GM21786 (cell line): ENCODE results near the gene ARHGAP22.
"Not testable (repeated sequence)": the region's sequence is repeated elsewhere in the genome, so short reads cannot be mapped to it uniquely, and the experiment has no call there.

Source experiments
- ATAC-seq: cut with Tn5 transposase; IDR thresholded peaks from one replicate; pipeline ENCODE4 v1.9.1; 2021; ENCODE audit not compliant: unreplicated experiment

ARHGAP22 gene

GRCh38 chr10:48442090-48442808, 162.6 kb downstream of the ARHGAP22 start:
- ATAC-seq = no peak

GRCh38 chr10:48440771-48441170, 164.1 kb downstream of the ARHGAP22 start:
- no peak for ATAC-seq

GRCh38 chr10:48439581-48440041, 165.3 kb downstream of the ARHGAP22 start:
- ATAC-seq = no peak

GRCh38 chr10:48439031-48439430, 165.8 kb downstream of the ARHGAP22 start:
- no peak for ATAC-seq

GRCh38 chr10:48437546-48437945, 167.3 kb downstream of the ARHGAP22 start:
- ATAC-seq = no peak

- no peak for ATAC-seq
Measured at GRCh38 chr10:48431871-48432270, 173.0 kb downstream of the ARHGAP22 start.

DNA sequence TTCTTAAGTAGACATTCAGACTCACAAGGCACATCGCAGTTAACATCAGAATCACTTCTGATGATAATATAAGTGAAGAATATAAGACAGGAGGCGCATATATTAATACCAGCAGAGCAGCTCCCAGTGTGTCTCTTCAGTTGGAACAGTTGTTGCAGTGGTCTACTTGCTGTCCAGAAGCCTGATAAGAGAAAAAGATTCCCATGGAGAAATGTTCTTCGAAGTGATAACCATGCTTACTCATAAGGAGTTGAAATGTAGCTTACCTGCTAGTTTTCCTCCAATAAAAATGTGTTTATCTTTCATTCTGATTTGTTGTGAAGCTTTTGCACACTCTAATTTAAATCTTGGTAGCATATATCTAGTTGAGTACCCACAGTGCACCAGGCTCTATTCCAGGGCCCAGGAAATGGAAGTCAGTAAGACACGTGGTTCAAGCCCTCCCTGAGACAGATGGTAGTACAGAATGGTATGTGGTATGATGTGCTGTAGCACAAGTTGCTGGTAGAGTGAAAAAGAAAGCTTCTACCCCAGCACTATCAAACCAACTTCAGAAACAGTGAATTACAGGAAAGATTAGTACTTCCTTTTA, 174.4 kb downstream of the ARHGAP22 start:
- no peak for ATAC-seq

GRCh38 chr10:48429309-48429708, 175.6 kb downstream of the ARHGAP22 start:
- no peak for ATAC-seq

DNA sequence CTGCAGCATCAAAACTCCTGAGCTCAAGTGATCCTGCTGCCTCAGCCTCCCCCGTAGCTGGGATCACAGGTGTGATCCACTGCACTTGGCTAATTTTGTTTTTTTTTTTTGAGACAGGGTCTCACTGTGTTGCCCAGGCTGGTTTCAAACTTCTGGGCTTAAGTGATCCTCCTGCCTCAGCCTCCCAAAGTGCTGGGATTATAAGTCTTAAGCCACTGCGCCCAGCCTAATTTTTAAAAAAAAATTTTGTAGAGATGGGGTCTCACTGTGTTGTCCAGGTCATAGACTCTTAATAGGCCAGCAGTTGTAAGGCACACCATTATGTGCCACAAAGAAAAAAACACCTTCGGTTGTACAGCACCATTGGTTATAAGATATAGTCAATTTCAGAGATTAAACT, 176.0 kb downstream of the ARHGAP22 start:
- ATAC-seq = no peak

- ATAC-seq = no peak
Measured at GRCh38 chr10:48423884-48424283, 181.0 kb downstream of the ARHGAP22 start.

- ATAC-seq = not testable (repeated sequence)
Measured at GRCh38 chr10:48421862-48422261, 183.0 kb downstream of the ARHGAP22 start.

- ATAC-seq = no peak
Measured at GRCh38 chr10:48419714-48420113, 185.2 kb downstream of the ARHGAP22 start.

DNA sequence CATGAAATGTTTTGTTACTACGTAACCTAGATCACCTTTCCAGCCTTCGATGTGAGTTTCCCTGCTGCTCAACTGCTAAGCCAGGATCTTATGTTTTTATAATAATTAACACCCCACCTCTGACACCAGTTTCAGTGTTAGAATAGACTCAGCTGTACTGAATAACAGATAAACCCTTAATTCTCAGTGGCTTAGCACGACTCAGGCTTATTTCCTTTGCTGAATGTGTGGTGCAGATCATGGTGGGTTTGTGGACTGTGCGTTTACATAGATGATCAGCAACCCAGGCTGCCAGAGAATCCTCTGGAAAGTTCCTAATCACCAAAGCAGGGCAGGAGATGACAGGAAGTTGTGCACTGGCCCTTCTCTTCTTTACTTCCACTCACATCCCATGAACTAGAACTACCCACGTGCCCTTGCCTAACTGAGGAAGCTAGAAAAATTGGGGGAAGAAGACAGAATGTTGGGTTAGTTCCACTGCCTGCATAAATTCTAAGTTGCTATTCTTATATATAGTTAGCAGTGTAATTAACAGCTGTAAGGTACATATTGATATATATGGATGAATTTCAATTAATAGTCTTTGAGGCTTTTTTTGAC, 186.6 kb downstream of the ARHGAP22 start:
- ATAC-seq = no peak

DNA sequence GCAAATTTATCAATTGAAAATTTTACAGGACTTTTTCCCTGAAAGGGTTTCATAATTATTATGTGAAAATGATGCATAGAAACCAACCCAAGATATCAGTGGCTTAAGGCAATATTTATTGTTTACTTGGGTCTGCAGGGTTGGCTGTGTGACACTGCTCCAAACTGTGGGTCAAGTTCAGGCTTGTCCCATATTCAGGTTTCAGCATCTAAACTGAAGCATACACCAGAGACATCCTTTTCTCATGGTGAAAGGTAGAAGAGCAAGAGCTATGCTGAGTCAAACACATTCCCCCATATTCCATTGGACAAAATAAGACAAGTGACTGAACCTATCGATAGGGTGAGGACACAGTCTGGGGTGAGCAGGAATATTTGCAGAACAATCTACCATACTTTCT, 187.5 kb downstream of the ARHGAP22 start:
- no peak for ATAC-seq

GRCh38 chr10:48416584-48417232, 188.2 kb downstream of the ARHGAP22 start:
- ATAC-seq = no peak

- no peak for ATAC-seq
Measured at GRCh38 chr10:48414778-48415177, 190.1 kb downstream of the ARHGAP22 start.

DNA sequence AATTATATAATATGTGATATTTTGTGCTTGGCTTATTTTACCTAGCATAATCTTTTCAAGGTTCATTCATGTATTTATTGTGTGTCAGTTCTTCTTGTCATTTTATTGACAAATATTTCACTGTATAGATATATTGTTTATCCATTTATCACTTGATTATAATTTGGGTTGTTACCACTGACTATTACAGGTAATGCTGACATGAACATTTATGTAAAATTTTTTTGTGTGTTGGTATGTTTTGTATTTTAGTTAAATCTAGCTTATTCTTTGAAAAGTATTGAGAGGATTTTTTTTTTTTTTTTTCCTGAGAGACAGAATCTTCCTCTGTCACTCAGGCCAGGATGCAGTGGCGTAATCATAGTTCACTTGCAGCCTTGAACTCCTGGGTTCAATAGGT, 190.7 kb downstream of the ARHGAP22 start:
- ATAC-seq = no peak

DNA sequence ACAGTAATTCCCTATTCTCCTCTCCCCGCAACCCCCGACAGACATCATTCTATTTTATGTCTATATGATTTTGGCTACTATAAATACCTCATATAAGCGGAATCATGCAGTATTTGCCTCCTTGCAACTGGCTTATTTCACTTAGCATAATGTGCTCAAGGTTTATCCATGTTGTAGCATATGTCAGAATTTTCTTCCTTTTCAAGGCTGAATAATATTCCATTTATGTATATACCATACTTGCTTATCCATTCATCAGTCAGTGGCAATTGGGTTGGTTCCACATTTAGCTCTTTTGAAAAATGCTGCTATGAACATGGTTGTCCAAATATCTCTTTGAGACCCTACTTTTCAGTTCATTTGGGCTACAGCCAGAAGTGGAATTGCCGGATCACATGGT, 191.9 kb downstream of the ARHGAP22 start:
- ATAC-seq = no peak

GRCh38 chr10:48412081-48412480, 192.8 kb downstream of the ARHGAP22 start:
- no peak for ATAC-seq

DNA sequence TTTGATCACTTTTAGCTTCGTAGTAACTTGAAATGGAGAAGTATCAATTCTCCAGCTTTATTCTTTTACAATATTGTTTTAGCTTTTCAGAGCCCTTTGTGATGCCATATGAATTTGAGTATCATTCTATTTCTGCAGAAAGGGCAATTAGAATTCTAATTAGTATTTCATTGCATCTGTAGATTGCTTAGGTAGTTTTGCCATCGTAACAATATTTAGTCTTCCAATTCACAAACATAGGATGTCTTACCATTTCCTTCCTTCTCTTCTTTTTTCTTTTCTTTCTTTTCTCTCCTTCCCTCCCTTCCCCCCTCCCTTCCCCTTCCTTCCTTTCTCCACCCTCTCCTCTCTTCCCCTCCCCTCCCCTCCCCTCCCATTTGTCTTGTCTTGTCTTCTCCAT, 193.4 kb downstream of the ARHGAP22 start:
- ATAC-seq = no peak

DNA sequence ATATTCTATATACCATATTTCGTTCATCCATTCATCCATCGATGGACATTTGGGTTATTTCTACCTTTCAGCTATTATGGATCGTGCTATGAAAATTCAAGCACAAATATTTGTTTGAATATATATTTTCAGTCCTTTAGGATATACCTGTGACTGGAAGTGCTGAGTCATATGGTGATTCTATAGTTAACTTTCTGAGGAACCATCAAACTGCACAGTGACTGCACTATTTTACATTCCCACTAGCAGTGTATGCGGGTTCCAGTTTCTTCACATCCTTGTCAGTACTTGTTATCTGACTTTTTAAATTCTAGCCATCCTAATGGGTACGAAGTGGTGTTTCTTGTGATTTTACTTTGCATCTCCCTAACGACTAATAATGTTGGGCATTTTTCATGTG, 194.4 kb downstream of the ARHGAP22 start:
- ATAC-seq = no peak

- ATAC-seq = no peak
Measured at GRCh38 chr10:48406658-48407057, 198.2 kb downstream of the ARHGAP22 start.
